NCI-H226 (cell line): Measurements from ENCODE around the gene ZNF81.
"Not testable (repeated sequence)": the region's sequence is repeated elsewhere in the genome, so short reads cannot be mapped to it uniquely, and the experiment has no call there.

Experiments used
- DNase-seq: peaks from one replicate; pipeline ENCODE4 v3.0.0-alpha.2; 2015

Gene ZNF81

DNA sequence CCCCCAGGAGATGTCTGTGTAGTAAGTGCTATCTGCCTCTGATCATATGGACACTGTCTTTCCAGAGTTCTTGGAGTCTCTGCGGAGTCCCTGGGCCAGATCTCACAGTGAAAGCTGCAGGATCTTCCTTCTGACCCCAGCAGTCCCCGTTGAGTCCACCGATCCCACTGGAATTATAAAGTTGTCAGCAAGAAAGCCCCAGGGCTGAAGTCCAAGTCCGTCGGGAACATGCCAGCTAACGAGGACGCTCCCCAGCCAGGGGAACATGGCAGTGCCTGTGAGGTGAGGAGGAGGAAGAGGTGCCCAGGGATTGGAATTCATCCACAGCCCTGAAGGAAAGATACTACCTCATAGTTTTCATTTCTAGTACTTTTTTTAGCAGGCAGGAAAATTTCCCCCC is 9.3 kb downstream of the ZNF81 start:
- no peak for DNase-seq

DNA sequence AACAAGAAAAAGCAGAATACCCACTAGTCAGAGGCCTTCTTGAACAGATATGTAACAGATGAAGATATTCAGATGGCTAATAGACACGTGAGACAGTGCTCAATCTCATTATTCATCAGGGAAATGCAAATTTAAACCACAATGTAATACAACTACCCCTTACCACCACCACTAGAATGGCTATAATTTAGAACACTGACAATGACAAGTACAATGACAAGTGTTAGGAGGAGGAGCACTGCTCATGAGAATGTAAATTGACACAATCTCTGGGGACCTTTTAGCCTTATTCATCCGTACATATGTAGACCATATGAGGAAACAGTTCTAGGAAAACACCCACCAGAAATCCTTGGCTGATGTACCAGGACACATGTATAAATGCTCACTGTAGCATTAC is 13.1 kb downstream of the ZNF81 start:
- DNase-seq: no peak

DNA sequence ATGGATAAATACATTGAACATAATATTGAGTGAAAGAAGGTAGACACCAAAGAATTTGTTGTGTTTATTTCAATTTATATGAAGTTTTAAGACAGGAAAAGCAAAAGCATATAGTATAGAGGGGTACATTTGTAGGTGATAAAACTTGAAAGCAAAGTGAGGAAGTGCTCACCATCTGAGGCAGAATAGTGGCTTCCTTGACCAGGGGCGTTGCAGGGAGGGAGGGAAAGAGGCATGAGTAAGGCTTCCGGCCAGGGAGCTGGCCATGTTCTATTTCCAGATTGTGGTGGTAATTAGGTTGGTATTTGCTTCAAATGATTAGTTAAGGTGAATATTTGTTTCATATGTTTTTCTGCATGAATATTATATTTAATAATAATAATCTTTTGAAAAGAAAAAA is 13.7 kb downstream of the ZNF81 start:
- not testable (repeated sequence) for DNase-seq

DNA sequence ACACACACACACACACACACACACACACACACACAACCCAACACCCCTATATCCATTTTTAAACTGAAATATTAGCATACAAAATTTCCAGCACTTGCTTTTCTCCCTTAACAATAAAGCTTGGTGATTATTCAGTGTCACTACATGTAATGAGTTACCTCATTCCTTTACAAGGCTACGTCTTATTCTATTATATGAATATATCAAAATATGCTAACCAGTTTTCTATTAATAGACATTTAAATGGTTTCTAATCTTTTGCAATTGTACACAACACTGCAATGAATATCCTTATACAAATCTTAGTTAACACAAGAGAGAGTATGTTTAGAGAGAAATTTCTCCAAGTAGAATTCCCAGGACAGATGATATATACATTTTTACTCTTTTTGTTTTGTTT is 14.2 kb downstream of the ZNF81 start:
- no peak for DNase-seq

DNA sequence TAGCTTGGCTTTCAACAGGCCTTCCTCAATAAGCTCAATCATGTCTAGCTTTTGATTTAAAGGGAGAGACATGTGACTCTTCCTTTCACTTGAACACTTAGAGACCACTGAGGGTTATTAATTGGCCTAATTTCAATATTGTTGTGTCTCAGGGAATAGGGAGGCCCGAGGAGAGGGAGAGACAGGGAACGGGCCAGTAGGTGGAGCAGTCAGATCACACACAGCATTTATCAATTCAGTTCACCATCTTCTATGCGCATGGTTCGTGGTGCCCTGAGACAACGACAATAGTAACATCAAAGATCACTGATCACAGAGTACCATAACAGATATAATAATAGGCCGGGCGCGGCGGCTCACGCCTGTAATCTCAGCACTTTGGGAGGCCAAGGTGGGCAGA is 17.8 kb downstream of the ZNF81 start:
- no peak for DNase-seq

DNA sequence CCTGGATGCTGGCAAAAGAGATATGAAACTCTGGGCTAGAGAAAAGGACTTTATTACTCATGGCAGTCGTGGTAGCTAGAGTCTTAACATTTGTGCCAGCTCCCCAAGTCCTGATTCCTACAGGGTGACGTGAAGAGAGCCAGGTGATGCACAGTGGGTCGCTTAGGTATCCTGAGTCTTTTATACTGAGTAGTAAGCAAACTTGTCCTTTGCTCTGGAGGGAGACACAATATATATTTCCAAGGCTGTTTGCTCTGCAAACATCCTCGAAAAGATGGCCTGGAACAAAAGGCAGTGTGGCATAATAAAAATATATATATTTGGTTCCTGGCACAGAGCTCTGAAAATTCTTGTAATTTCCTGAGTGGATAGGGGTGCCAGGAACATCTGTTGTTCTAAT is 23.0 kb downstream of the ZNF81 start:
- no peak for DNase-seq

DNA sequence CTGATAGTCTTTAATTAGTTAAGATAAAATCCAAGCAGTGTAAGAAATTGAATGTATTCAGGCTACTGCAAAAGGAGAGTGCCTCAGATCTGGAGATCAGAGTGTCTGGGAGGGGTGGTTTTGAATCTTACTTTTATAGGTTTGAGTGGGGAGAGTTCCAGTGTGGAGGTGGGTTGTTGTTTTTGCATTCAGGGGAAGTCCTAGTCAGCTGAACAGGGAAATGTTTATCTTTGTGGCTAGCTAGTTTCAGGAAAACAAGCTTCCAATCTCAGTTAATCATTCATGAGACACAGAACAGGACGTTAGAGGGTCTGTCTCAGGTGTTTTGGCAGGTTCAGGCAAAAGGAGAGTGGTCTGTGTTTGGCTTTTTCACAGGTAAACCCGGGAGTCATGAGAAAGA is 26.0 kb downstream of the ZNF81 start:
- DNase-seq: no peak

DNA sequence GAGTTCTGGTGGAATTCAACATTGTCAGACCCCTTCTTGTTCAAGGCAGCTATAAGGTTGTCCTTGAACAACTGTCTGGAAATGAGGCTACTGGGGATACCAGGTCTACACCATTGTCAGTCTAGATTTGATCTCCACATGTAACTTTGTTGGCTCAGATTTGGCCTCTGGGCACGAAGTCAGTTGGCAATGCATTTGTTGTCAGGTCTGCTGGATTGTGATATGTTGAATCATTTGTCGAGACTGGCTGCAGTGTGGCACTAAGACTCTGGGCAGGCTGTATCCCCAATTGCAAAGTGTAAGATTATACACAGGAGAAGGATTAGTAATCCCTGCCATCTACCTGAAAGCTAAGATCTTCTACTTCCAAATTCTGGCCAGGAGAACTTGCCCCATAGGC is 26.5 kb downstream of the ZNF81 start:
- DNase-seq: no peak

DNA sequence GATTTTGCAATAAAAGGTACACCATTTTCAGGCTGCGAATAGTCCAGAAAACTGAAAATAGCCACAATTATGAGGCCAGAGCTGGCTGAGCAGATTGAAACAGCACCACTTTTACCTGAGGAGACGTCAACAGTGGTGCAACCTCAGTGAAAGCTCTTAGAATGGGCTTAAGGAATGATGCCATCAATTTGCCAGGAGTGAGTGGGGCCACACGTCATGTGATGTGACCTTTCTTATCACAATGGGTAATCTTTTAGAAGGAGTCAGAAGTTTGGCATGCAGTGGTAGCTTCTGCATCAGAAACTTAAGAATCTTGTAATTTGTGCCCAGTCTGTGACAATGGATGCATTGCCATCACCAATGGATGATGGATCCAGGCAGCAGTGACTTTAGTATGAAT is 27.6 kb downstream of the ZNF81 start:
- no peak for DNase-seq

DNA sequence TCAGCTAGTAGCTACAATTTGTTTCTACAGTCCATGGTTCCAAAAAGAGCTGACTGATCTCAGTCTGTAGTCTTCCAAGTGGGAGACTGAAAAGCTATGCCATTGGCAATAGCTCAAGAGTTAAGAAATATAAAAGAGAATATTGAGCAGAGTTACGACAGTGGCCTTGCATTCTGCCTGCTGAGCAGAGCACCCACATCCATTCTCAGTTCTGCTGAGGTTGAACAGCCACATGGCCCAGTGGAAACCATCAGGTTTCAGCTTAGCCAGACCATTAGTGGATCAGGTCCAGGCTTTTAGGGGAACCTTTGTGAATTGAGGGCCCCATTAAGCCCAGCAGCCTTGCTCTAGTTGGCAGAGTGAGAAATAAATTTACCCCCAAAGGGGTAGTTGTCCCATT is 28.1 kb downstream of the ZNF81 start:
- DNase-seq: no peak

DNA sequence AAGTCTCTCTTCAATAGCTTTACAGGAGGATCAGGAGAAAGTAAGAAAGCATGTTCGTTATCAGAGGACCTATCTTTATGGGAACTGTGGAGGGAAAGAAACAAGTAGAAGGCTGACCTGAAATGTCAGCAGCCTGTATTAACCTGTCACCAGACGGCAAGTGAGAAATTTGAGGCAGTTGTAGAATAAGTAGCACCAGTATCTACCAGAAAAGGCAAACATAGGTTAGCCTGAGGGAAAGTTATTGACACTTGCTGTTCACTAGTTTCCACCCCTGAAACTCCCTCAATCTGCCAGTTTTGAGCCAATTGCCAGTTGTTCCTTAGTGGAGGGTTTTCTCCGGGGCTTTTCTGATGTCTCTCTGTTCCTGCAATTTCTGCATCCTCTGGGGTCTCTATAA is 36.4 kb downstream of the ZNF81 start:
- DNase-seq: no peak

DNA sequence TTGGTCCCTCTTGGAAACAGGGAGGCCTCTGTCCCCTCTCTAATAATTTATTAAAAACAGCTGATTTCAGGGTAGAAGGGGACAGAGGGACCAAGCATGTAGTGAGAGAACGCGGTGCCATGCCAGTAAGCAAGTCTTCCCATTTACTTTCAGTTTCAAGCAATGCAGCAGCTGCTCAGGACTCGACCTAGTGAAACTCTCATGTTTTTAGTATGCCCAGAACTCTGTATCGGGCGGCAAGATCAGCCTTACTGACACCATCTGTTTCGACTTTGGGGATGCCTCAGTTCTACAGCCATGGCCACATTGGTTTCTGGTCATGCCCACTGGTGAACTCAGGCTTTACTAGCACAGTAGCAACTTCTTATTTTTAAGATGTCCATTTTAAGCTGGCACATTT is 40.6 kb downstream of the ZNF81 start:
- no peak for DNase-seq

DNA sequence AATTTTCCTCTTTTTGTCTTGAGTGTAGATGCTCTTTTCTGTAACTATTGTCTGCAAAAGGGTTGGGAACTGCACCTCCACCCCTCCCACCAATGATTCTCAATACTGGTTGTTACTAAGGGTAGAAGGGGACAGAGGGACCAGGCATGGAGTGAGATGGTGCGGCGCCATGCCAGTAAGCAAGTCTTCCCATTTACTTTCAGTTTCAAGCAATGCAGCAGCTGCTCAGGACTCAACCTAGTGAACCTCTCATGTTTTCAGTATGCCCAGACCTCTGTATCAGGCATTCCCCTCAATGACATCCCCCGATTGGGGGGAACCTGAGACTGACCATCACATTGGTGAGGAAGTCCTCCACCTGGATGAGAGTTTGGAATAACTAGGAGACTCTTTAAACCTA is 41.5 kb downstream of the ZNF81 start:
- DNase-seq: no peak

DNA sequence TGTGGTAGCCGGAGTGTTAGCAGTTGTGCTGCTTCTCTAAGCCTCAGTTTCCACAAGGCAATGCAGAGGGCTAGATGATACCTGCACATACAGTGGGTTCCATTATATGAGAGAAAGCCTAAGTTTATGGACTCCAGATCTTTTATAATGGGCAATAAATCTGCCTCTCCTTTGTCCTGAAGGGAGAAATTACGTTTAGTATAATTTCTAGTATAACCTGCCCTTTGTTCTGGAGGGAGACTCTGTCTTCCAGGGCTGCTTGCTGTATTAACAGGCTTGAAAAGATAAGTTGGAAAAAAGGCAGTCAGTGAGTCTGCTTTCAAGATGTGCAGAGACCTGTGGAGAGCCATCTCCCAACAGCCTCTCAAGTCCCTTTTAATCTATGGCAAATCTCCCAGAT is 42.8 kb downstream of the ZNF81 start:
- no peak for DNase-seq

DNA sequence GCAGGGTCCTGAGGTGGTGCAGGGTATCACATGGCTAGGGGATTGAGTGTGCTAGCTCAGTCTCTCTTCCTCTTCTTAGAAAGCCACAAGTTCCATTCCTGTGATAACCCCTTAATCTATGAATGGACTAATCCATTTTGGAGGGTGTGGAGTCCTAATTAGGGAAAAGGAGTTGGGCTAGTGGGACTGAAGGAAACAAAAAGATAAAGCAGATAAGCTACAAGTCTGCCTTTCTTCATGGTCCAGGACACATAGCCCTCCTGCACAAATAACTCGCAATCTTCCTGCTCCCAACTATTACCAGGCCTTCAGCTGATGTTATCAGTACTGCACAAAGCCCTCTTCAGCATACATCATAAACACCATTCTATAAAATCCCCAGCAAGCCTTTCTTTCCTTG is 44.2 kb downstream of the ZNF81 start:
- DNase-seq: no peak

DNA sequence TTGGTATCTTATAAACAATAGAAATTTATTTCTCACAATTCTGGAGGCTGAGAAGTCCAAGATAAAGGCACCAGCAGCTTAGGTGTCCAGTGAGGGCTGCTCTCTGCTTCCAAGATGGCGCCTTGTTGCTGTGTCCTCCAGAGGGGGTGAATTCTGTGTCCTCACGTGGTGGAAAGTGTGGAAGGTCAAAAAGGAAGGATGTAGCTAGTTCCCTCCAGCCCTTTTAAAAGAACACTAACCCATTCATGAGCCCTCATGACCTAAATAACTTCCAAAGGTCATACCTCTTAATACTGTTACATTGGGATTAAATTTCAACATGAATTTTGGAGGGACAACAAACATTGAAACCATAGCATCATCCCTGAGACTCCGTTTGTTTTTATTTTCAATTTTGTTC is 48.8 kb downstream of the ZNF81 start:
- no peak for DNase-seq

DNA sequence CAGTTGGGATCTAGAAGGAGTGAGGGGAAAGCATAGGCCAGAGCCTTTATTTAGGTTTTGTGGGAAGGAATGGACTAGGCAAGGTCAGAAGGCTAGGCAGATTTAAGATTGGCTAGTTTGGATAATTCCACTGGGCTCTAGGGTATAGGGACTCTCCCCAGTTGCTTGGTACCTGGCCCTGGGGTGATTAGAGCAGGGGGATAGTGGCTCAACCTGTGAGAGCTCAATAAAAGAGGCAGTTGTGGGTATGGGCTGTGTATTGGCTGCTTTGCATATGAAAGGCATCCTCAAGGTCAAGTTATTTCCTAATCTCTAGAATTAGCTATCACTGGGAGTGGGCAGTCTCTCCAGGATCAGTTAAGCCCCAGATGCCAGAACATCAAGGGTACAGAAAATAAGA is 61.3 kb downstream of the ZNF81 start:
- no peak for DNase-seq

DNA sequence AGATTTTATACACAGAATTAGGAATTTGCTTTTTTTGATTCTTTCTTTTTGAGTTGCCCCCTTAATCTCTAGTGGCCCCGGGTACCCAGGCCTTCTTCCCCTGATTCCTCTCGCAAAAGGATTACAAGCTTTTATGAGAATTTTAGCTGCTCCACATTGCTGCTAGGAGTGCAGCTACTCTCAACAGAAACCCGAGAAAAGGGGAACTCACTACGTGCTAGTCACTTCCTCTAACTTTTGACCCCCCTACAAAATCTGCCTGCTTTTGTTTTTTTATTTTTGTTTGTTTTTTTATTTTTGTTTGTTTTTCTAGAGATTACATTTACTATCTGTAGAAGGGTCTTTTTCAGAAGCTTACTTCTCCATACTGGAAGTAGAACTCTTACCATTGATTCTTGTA is 64.1 kb downstream of the ZNF81 start:
- DNase-seq: no peak

DNA sequence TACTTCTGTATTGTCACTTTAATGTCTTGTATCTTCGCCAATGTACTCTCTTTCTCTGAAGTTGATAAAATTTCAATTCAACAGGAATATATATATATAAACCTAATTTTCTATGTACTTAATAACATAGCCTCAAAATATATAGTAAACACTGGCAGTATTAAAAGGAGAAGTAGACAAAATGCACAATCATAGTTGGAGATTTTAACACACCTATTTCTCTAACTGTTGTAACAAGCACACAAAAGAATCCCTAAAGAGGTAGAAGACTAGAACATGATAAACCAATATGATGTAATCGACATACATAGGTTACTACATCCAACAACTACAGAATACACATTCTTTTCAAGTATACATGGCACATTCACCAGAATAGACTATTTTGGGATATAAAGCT is 65.5 kb downstream of the ZNF81 start:
- no peak for DNase-seq

DNA sequence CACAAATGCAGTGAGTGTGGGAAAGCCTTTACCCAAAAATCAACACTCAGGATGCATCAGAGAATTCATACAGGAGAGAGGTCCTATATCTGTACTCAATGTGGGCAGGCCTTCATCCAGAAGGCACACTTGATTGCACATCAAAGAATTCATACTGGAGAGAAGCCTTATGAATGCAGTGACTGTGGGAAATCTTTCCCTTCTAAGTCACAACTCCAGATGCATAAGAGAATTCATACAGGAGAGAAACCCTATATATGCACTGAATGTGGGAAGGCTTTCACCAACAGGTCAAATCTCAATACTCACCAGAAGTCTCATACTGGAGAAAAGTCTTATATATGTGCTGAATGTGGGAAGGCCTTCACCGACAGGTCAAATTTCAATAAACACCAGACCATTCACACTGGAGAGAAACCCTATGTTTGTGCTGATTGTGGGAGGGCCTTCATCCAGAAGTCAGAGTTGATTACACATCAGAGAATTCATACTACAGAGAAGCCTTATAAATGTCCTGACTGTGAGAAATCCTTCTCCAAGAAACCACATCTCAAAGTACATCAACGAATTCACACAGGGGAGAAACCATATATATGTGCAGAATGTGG is 79.3 kb downstream of the ZNF81 start:
- no peak for DNase-seq

DNA sequence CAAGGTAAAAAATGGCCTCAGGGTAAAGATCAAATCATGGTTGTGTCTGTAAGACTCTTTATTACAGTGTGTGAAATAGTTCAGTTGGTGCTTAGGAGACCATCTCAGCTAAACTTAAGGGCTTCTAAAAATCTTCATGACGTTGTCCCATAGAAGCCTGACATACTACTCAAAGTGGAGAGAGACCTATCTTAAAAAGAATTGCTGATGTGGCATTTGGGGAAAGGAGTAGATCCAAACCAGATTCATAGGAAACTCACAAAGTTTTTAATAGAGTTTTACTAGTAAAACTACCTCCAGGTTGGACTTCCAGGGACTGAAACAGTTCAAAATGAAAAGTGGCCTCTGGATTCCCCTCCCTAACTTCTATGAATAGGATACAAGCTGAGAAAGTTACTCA is 81.6 kb downstream of the ZNF81 start:
- no peak for DNase-seq

DNA sequence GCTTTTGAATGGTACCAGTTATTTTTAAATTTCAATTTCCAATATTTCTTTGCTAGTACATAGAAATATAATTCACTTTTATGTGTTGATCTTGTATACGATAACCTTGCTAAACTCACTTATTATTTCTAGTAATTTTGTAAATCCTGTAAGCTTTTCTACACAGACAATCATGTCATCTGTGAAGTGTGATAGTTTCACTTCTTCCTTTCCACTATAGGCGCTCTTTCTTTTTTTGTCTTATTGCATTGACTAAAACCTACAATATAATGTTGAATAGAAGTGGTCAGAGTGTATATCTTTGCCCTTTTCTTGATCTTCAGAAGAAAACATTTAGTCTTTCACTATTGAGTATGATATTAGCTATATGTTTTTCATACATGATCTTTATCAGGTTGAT is 90.5 kb downstream of the ZNF81 start:
- DNase-seq: no peak

DNA sequence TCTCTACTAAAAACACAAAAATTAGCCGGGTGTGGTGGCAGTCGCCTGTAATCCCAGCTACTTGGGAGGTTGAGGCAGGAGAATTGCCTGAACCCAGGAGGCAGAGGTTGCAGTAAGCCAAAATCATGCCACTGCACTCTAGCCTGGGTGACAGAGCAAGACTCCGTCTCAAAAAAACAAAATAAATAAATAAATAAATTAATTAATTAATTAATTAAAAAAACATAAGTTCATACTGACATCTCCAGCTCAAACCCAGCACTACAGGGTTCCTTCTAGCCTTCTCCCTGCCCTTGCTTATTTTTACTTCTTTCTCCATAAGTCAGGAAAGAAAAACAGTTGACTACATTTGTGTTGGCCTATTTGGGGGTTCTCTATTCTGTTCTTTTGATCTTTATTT is 95.3 kb downstream of the ZNF81 start:
- not testable (repeated sequence) for DNase-seq

DNA sequence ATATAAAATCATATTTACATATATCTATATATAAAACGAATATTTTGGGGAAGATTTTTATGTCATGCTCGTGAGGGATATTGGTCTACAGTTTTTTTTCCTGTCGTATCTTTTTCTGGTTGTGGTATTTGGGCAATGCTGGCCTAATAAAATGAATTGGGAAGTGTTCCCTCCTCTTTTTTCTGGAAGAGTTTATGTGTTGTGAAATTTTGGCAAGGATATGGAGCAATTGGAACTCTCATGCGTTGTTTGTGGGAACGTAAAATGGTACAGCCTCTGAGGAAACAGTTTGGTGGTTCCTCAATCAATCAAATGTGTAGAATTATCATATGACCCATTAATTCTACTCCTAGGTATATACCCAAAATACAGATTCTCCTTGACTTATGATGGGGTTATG is 97.2 kb downstream of the ZNF81 start:
- DNase-seq: no peak

DNA sequence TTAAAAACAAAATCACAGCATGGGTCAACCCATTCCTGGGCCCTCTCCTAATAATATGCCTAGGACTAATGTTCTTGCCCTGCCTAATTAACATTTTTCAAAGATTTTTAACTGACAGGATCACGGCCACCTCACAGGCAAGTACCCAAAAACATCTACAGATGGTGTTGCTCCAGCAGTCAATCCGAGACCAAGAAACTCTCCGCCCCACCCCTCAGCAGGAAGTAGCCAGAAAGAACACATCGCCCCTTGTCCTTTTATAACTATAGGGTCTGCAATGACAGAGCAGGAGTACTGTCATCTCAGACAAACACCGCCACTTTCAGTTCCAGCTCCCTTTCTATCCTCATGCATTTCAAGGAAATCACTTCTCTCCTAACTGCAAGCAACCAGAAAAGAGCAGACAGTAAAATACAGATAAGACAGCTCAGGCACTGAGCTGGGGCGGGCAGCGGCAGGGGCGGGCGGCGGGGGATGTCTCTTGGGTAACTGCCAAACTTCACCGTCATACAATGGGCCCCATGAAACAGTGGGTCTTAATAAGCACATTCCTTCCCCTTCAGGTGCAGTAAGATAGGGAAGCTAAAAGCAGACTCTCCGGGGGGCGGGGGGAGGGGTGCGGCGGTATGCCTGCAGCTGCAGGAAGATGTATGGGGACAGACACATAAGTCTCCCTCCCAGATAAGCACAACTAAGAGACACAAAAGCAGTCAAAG is 99.7 kb downstream of the ZNF81 start:
- DNase-seq: no peak
